Testis (tissue), 3 donors: Measurements from ENCODE around the gene NRTN. TPM values are rescaled to one million over a fixed set of nuclear protein-coding genes. Genes with fewer than 3 reads are reported as not detected.

Experiments
- DNase-seq: peaks from one replicate; pipeline ENCODE4 v3.0.0-alpha.2; 2019
- H3K27ac ChIP-seq, 2 donors: fragments of 200-600 bp; sonication (generic); one replicate each; pipeline ENCODE4 v1.5.1; 2019
- H3K27me3 ChIP-seq: fragments of 200-600 bp; sonication (generic); one replicate; pipeline ENCODE4 v1.5.1; 2019
- H3K36me3 ChIP-seq: fragments of 200-600 bp; sonication (generic); one replicate; pipeline ENCODE4 v1.5.1; 2017; ENCODE audit warnings: low read depth; ENCODE audit errors: missing control alignments
- H3K4me1 ChIP-seq: fragments of 200-600 bp; sonication (generic); one replicate; pipeline ENCODE4 v1.5.1; 2019
- H3K4me3 ChIP-seq, 2 donors: fragments of 200-600 bp; sonication (generic); one replicate each; pipeline ENCODE4 v1.5.1; 2017 to 2019
- H3K9me3 ChIP-seq: fragments of 200-600 bp; sonication (generic); one replicate; pipeline ENCODE4 v1.5.1; 2017
- CTCF ChIP-seq, 3 experiments: fragments of 450-650 bp in 2 of 3; fragments of 200-600 bp in 1 of 3; sonication (generic) in 1 of 3; IDR thresholded peaks; one replicate each; pipeline ENCODE4 v1.5.1; 2016 to 2019; ENCODE audit warnings: antibody characterized with exemption in 3 of 3, mild to moderate bottlenecking in 2 of 3, moderate library complexity in 1 of 3
- POLR2A ChIP-seq: fragments of 450-650 bp; IDR thresholded peaks from one replicate; pipeline ENCODE4 v1.6.1; 2017; ENCODE audit warnings: antibody characterized with exemption, mild to moderate bottlenecking, moderate library complexity
- whole genome bisulfite sequencing, 2 donors: methylation state at CpG; one replicate each; pipeline ENCODE4 v1.1.5; 2018; 5-methylcytosine and 5-hydroxymethylcytosine counted together
- intact Hi-C: fragments of 100-400 bp; cut with DNase I; formaldehyde crosslinking; loops from one replicate; pipeline ENCODE4 v1.15.1; 2023; ENCODE audit warnings: low total_unique reads
- polyA plus RNA-seq: library from polyadenylated mRNA; stranded (reverse); fragments of 350-450 nt; fragmentation: Illumina TruSeq; extraction: RNeasy Lipid Tissue Mini Kit (QIAGEN cat#74804); gene quantifications from one replicate; pipeline ENCODE4 v1.2.3, GENCODE V29; 2014; ENCODE audit warnings: low read depth, low replicate concordance; ENCODE audit not compliant: insufficient read depth
- total RNA-seq, 2 donors: library from RNA; depleted of rRNA; stranded (reverse); fragments of >200 nt; gene quantifications; one replicate each; pipeline ENCODE4 v1.2.3, GENCODE V29; 2016

NRTN gene
- total and polyA plus RNA-seq, 3 donors from 2014 or later = 1.7 to 13.5 (median 6.5) TPM

- Histone ChIP-seq H3K4me1 (no peaks in the 10 kb centered on the region), H3K36me3 (no peaks in the 10 kb centered on the region), H3K27ac (no peak overlapping the region), H3K4me3 (no peak overlapping the region), H3K9me3 (no peaks in the 10 kb centered on the region), H3K27me3 (no peaks in the 10 kb centered on the region)
- WGBS, 2 donors = 86 to 96% methylated on average over 9 of the region's 9 CpGs
- no peak for TF ChIP-seq POLR2A
- TF ChIP-seq CTCF (IDR thresholded peaks at IDR 0.05) = no peak
- intact Hi-C loops = no loop called here
- no peak for DNase-seq
Measured at GRCh38 chr19:5809053-5809452, 4.2 kb downstream of the NRTN start.

- Histone ChIP-seq H3K36me3 (no peaks in the 10 kb centered on the region), H3K9me3 (no peaks in the 10 kb centered on the region), H3K4me3 (no peak overlapping the region), H3K27ac (no peak overlapping the region), H3K4me1 (no peaks in the 10 kb centered on the region), H3K27me3 (no peaks in the 10 kb centered on the region)
- WGBS, 2 donors = 76 to 80% methylated on average over 10 of the region's 10 CpGs
- TF ChIP-seq POLR2A (no peak), CTCF (IDR thresholded peaks at IDR 0.05) (no peak)
- intact Hi-C loops = no loop called here
- DNase-seq = no peak
Measured at GRCh38 chr19:5809469-5809868, 4.6 kb downstream of the NRTN start.

GRCh38 chr19:5811117-5811516 is 6.2 kb downstream of the NRTN start:
- intact Hi-C loops = no loop called here
- no peak for DNase-seq
- TF ChIP-seq CTCF (IDR thresholded peaks at IDR 0.05) (no peak), POLR2A (no peak)
- no peak overlapping the region for H3K27ac ChIP-seq
- H3K4me3 ChIP-seq = no peak overlapping the region
- 87 to 95% methylated on average over 4 of the region's 4 CpGs for WGBS, 2 donors
- H3K36me3 ChIP-seq = no peaks in the 10 kb centered on the region
- no peaks in the 10 kb centered on the region for H3K4me1 ChIP-seq
- no peaks in the 10 kb centered on the region for H3K9me3 ChIP-seq
- no peaks in the 10 kb centered on the region for H3K27me3 ChIP-seq

- H3K36me3 ChIP-seq = no peaks in the 10 kb centered on the region
- intact Hi-C loops = no loop called here
- no peak overlapping the region for H3K4me3 ChIP-seq
Measured at GRCh38 chr19:5814123-5814851, 9.4 kb downstream of the NRTN start.

More at GRCh38 chr19:5814123-5814851, 9.4 kb downstream of the NRTN start:
- Histone ChIP-seq H3K9me3 (no peaks in the 10 kb centered on the region), H3K27me3 (no peaks in the 10 kb centered on the region), H3K4me1 (no peaks in the 10 kb centered on the region), H3K27ac (no peak overlapping the region)
- TF ChIP-seq POLR2A (no peak), CTCF (IDR thresholded peaks at IDR 0.05) (no peak)
- DNase-seq = no peak
- WGBS, 2 donors = 72 to 73% methylated on average over 9 of the region's 9 CpGs
